ENCODE data around the gene TBC1D20.

TBC1D20 gene

GRCh38 chr20:412081-412480 lies 50.3 kb downstream of the TBC1D20 start:
- no peak for DNase-seq (ENCODE audit: low read depth)
- H3K4me3 ChIP-seq (ENCODE audit: control insufficient read depth, low read depth, low read length): no peak overlapping the region
- no peak for TF ChIP-seq CTCF (IDR thresholded peaks at IDR 0.05; ENCODE audit: control insufficient read depth, insufficient read depth, low read depth, low read length, missing control alignments)

DNA sequence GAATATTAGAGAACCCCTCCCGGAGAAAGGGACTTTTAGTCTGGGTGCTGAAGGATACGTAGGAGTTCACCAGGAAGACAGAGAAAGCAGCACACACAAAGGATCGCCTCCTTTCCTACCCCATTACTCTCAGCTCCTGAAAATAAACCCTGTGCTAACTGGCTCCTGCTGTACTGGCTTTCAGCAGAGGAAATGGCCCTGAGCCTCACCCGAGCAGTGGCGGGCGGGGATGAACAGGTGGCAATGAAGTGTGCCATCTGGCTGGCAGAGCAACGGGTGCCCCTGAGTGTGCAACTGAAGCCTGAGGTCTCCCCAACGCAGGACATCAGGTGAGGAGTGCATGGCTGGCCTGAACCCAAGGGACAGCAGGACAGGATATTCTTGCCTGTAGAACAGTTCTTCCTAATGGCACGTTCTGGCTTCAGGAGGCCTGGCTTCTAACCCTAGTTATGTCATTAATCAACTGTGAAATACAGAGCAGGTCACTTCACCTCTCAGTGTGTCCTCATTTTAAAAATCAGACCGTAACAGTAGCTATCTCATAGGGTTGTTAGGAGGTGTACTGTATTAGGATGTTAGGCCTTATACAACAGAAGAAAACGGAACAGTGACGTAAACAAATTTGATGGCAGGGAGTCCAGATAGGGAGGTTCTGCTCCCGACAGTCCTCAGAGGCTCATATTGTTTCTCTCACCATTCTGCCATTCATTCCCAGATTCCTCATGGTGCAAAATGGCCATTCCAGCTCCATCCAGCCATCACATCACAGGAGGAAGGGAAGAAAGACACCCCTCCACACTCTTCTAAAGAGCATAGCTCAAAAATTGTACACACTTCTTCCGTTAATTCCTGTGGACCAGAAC lies 52.4 kb downstream of the TBC1D20 start:
- TF ChIP-seq CTCF (IDR thresholded peaks at IDR 0.05; ENCODE audit: control insufficient read depth, insufficient read depth, low read depth, low read length, missing control alignments): no peak
- DNase-seq (ENCODE audit: low read depth): no peak
- H3K4me3 ChIP-seq (ENCODE audit: control insufficient read depth, low read depth, low read length): peak overlapping the region; percentile 99

DNA sequence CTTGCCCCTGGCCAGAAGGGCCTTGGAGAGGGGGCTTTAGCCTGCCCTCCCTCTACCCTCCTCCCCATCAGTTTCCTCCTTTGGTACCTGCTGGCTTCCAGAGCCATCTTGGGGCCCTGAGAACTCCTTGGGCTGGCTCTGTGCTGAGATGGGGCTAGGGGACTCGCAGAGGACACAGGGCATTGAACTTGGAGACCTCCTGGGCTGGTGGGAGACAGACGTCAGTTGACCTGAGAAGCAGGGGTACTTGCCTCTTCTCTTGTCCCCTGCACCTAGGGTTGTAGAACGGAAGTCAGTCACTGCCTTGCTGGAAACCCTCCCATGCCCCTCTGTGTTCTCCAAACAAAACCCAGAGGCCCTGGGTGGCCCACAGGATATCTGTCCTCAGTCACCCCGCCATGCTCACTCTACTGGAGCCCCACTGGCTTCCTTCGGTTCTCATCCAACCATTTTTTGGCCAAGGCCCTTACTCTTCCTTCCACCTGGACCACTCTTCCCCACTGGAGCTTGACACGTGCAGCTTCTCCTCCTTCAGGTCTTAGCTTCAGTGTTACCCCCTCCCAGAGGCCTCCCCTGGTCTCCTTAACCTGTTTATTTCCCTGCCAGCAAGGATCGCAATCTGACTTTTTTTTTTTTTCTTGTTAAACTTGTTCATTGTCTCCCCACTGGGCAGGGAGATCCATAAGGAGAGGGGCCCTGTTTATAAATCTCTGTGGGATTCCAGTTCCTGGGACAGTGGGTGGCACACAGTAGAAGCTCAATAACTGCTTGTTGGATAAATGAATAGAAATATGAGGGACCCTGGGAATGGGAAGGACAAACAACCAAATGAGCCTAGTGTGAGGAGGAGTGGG lies 53.3 kb downstream of the TBC1D20 start:
- H3K4me3 ChIP-seq (ENCODE audit: control insufficient read depth, low read depth, low read length): peak overlapping the region; percentile 99
- no peak for TF ChIP-seq CTCF (IDR thresholded peaks at IDR 0.05; ENCODE audit: control insufficient read depth, insufficient read depth, low read depth, low read length, missing control alignments)
- DNase-seq (ENCODE audit: low read depth): no peak

- peak; percentile 35 for DNase-seq (ENCODE audit: low read depth)
- TF ChIP-seq CTCF (IDR thresholded peaks at IDR 0.05; ENCODE audit: control insufficient read depth, insufficient read depth, low read depth, low read length, missing control alignments): peak; percentile 2
- H3K4me3 ChIP-seq (ENCODE audit: control insufficient read depth, low read depth, low read length): peak within 1 kb of the TSS; percentile 99
Measured at GRCh38 chr20:407953-408842, 54.1 kb downstream of the TBC1D20 start, which contains the start of gene RBCK1. Gene RBCK1, plus strand, starts transcription at chr20:408299. Its CDS starts 459 bp downstream, at chr20:408758.

DNA sequence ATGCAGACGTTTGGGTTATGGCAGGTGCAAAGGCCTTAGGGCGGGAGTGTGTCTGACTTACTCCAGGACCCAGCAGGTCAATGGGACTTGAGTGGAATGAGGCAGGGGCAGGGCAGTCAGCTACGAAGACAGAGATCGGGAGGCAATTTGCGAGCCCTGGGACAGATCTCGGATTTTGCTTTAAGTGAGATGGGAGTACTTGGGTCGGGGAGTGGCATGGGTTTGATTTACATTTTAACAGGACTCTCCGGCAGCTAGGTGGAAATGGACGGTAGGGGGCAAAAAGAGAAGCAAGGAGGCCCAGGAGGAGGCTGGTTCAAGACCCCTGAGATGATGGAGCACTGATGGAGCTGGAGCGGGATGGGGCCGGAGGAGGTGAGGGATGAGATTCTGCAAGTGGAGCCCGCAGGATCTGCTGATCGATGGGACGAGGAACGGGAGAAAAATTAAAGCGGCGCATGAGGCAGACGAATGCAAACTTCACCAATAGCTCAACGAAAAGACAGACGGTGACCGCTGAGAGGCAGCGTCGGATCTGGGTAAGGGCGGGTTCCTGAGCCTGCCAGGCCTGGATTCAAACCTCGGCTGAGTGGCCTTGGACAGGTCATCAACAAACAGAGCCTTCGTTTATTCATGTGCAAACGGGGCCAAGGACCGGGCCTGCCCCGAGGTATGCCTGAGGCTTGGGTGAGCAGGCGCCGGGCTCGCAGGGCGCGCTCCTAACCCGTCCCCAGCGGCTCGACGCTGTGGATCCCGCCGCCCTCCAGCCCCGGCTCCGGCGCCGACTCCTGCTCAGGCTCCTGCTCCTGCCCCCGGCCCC lies 55.0 kb downstream of the TBC1D20 start:
- peak overlapping the region; percentile 99 for H3K4me3 ChIP-seq (ENCODE audit: control insufficient read depth, low read depth, low read length)

More for the DNA sequence above, 55.0 kb downstream of the TBC1D20 start:
- peak; percentile 34 for TF ChIP-seq CTCF (IDR thresholded peaks at IDR 0.05; ENCODE audit: control insufficient read depth, insufficient read depth, low read depth, low read length, missing control alignments)
- peak; percentile 29 for DNase-seq (ENCODE audit: low read depth)
